B cell (primary cell): Measurements from ENCODE around the gene INSR. TPM values are rescaled to one million over a fixed set of nuclear protein-coding genes. Genes with fewer than 3 reads are reported as not detected.

ENCODE experiments used
- ATAC-seq: fragments of 200-7000 bp; cut with Tn5 transposase; one replicate; pipeline ENCODE4 v1.10.0; 2021; ENCODE audit warnings: low read depth, mild to moderate bottlenecking, moderate number of reproducible peaks, moderate library complexity
- CTCF ChIA-PET: fragments of 350-600 bp; sonication (Branson Sonifier 250); formaldehyde crosslinking; loops from one replicate; lab custom pipeline; 2021; ENCODE audit warnings: antibody characterized with exemption, inconsistent platforms; lab: Charles Lee
- POLR2A ChIA-PET: fragments of 350-600 bp; sonication (Branson Sonifier 250); formaldehyde crosslinking; loops from one replicate; lab custom pipeline; 2021; ENCODE audit warnings: antibody characterized with exemption; lab: Charles Lee
- DNase-seq: peaks from one replicate; pipeline ENCODE4 v3.0.0; 2013
- H2AFZ ChIP-seq: 2 replicates; pipeline ENCODE4 v1.6.1; 2012; ENCODE audit warnings: mild to moderate bottlenecking, low read depth, low read length; ENCODE audit not compliant: insufficient read depth, poor library complexity, severe bottlenecking
- H3K27ac ChIP-seq, 2 donors: 1 replicate in 1 of 2; 2 replicates in 1 of 2; pipeline ENCODE4 v1.5.1; 2012 to 2013; ENCODE audit warnings: low read length in 2 of 2, mild to moderate bottlenecking in 2 of 2, moderate library complexity in 1 of 2
- H3K27me3 ChIP-seq, 4 experiments: fragments of 200-600 bp in 1 of 4; sonication (generic) in 1 of 4; replicated peaks in 1 of 4; 1 replicate in 2 of 4; 2 replicates in 2 of 4; pipeline versions ENCODE4 v1.6.1 to v1.7.0; 2013 to 2016; ENCODE audit warnings: low read length in 3 of 4, mild to moderate bottlenecking in 2 of 4, mixed read lengths in 1 of 4, moderate library complexity in 1 of 4; ENCODE audit not compliant: insufficient read depth in 4 of 4, control insufficient read depth in 3 of 4; ENCODE audit errors: control extremely low read depth in 1 of 4
- H3K36me3 ChIP-seq, 2 experiments: replicated peaks in 1 of 2; 1 replicate in 1 of 2; 2 replicates in 1 of 2; pipeline versions ENCODE4 v1.6.1 to v1.7.1; 2013; ENCODE audit warnings: low read length in 1 of 2; ENCODE audit not compliant: insufficient read depth in 2 of 2, control insufficient read depth in 1 of 2; ENCODE audit errors: control extremely low read depth in 1 of 2, extremely low read depth in 1 of 2
- H3K4me1 ChIP-seq, 2 donors: fragments of 200-600 bp in 1 of 2; sonication (generic) in 1 of 2; 1 replicate in 1 of 2; 2 replicates in 1 of 2; pipeline versions ENCODE4 v1.5.1 to v1.6.1; 2013 to 2017; ENCODE audit warnings: low read length in 2 of 2; ENCODE audit not compliant: control insufficient read depth in 2 of 2, insufficient read depth in 2 of 2
- H3K4me2 ChIP-seq: replicated peaks from 2 replicates; pipeline ENCODE3; 2012; ENCODE audit warnings: mild to moderate bottlenecking, low read depth, low read length; ENCODE audit not compliant: poor library complexity, severe bottlenecking
- H3K4me3 ChIP-seq, 5 experiments: fragments of 200-600 bp in 1 of 5; sonication (generic) in 1 of 5; 1 replicate in 3 of 5; 2 replicates in 2 of 5; pipeline versions ENCODE4 v1.5.1 to v1.7.0; 2011 to 2016; ENCODE audit warnings: low read length in 4 of 5, mild to moderate bottlenecking in 4 of 5, low read depth in 2 of 5, control low read depth in 1 of 5, moderate library complexity in 1 of 5; ENCODE audit not compliant: insufficient read depth in 1 of 5; ENCODE audit errors: control extremely low read depth in 1 of 5, extremely low read depth in 1 of 5
- H3K79me2 ChIP-seq: fragments of 200-600 bp; sonication (generic); one replicate; pipeline ENCODE4 v1.6.0; 2016; ENCODE audit warnings: low read length; ENCODE audit not compliant: control insufficient read depth, insufficient read depth
- H3K9ac ChIP-seq: fragments of 200-600 bp; sonication (generic); 2 replicates; pipeline ENCODE4 v1.6.1; 2017; ENCODE audit warnings: mild to moderate bottlenecking, low read length, moderate library complexity
- H3K9me3 ChIP-seq, 3 donors: one replicate each; pipeline versions ENCODE4 v1.6.1 to v1.7.1; 2013; ENCODE audit warnings: low read length in 2 of 3; ENCODE audit not compliant: control insufficient read depth in 2 of 3, insufficient read depth in 1 of 3; ENCODE audit errors: control extremely low read depth in 1 of 3
- H4K20me1 ChIP-seq: 2 replicates; pipeline ENCODE4 v1.6.0; 2012; ENCODE audit warnings: mild to moderate bottlenecking, low read length; ENCODE audit not compliant: insufficient read depth, control insufficient read depth, poor library complexity, severe bottlenecking
- H3K27ac Mint-ChIP-seq: one replicate; pipeline ENCODE4 v1.8.0; 2021; ENCODE audit warnings: mixed read lengths
- H3K27me3 Mint-ChIP-seq: one replicate; pipeline ENCODE4 v1.8.0; 2021; ENCODE audit warnings: mixed read lengths
- H3K4me1 Mint-ChIP-seq: one replicate; pipeline ENCODE4 v1.8.0; 2021; ENCODE audit warnings: mixed read lengths
- H3K4me3 Mint-ChIP-seq: one replicate; pipeline ENCODE4 v1.8.0; 2021; ENCODE audit warnings: mixed read lengths
- H3K9me3 Mint-ChIP-seq: one replicate; pipeline ENCODE4 v1.8.0; 2022; ENCODE audit warnings: mixed read lengths; ENCODE audit not compliant: insufficient read depth
- EZH2 ChIP-seq: IDR thresholded peaks from 2 replicates; pipeline ENCODE4 v1.6.1; 2012; ENCODE audit warnings: borderline replicate concordance, low read depth, mild to moderate bottlenecking, moderate library complexity, low read length; ENCODE audit not compliant: insufficient read depth, poor library complexity, severe bottlenecking
- WGBS: methylation state at CpG from one replicate; pipeline ENCODE4 v1.1.5; 2013; ENCODE audit warnings: missing lambda C conversion rate; ENCODE audit not compliant: insufficient coverage; 5-methylcytosine and 5-hydroxymethylcytosine counted together
- intact Hi-C: fragments of 100-400 bp; cut with micrococcal nuclease; formaldehyde crosslinking; loops from one replicate; pipeline ENCODE4 v1.10.0; 2022
- polyA plus RNA-seq: library from polyadenylated mRNA; depleted of rRNA; stranded (reverse); fragments of >200 nt; gene quantifications from 2 replicates; pipeline ENCODE4 v1.2.3, GENCODE V29; 2012
- total RNA-seq, 2 donors: library from RNA; stranded (reverse); fragments of 120-200 nt in 1 of 2; gene quantifications; 1 replicate in 1 of 2; 2 replicates in 1 of 2; pipeline versions ENCODE4 v1.2.3 to v1.2.4, GENCODE V29; 2013 to 2022
- TF ChIP-seq, protein P1 (sequence below): fragments of 200-600 bp; IDR thresholded peaks from one replicate; pipeline ENCODE4 v1.8.0; 2022; ENCODE audit warnings: antibody characterized with exemption, mild to moderate bottlenecking

INSR gene
- total and polyA plus RNA-seq, 2 donors (not counting 1 experiment from before 2014, with no cell fraction given), result 1.4 to 6.3 TPM

DNA sequence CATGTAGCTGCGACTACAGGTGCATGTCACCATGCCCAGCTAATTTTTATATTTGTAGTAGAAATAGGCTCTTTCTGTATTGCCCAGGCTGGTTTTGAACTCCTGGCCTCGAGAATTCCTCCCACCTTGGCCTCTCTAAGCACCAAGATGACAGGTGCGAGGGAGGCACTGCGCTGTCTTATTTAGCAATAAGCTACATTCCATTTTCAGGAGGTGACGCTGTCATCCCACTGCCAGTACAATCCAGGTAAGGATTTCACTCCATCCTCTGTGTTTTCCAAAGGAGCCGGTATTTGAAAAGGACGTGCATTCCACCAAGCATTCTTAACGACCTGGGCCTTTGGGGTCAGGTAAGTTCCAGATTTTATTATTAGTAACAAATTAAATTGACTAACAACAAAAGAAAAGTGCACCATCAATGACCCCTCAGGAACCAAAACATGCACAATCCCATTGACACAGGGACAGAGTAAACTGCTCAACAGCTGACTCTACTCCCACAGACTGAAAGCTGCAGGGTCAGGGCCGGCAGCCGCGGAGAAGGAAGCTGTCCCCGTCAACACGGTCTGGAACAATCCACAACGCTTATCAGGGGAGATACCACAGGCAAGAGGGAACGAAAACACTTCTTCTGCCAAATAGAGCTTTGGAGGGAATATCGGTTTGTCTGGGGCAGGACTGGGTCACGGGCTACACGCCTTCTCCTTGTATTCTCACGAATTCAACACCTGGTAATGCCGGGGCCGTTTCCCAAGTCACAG, 82.8 kb downstream of the INSR start:
- 94% methylated on average over 12 of the region's 21 CpGs for WGBS

More for the DNA sequence above, 82.8 kb downstream of the INSR start:
- ChIA-PET POLR2A (interaction anchor here (0.6 kb wide), 1 partner anchor 140 kb away, joined by 5 read pairs; no protein-coding TSS in a partner anchor), CTCF (interaction anchor here (0.9 to 2.4 kb wide), 2 partner anchors 62 to 75 kb away, joined by 3 to 6 read pairs; no protein-coding TSS in a partner anchor)
- H3K9me3 Mint-ChIP-seq, result no peaks in the 10 kb centered on the region
- H3K27ac Mint-ChIP-seq, result no peak overlapping the region
- Histone ChIP-seq H3K36me3 (no peaks in the 10 kb centered on the region), H3K9me3 (peaks cover 0 to 4% (median 0%) of the 10 kb centered on the region in 3 donors), H3K27me3 (peaks cover 0 to 2% (median 0%) of the 10 kb centered on the region in 4 experiments), H3K9ac (no peak overlapping the region), H3K4me2 (no peak overlapping the region), H3K4me1 (peaks cover 11 to 22% of the 10 kb centered on the region in 2 donors), H3K79me2 (no peaks in the 10 kb centered on the region), H4K20me1 (no peaks in the 10 kb centered on the region), H2AFZ (no peak overlapping the region), H3K27ac (no peak overlapping the region), H3K4me3 (no peak overlapping the region)
- no peak for TF ChIP-seq EZH2
- TF ChIP-seq, protein P1, sequence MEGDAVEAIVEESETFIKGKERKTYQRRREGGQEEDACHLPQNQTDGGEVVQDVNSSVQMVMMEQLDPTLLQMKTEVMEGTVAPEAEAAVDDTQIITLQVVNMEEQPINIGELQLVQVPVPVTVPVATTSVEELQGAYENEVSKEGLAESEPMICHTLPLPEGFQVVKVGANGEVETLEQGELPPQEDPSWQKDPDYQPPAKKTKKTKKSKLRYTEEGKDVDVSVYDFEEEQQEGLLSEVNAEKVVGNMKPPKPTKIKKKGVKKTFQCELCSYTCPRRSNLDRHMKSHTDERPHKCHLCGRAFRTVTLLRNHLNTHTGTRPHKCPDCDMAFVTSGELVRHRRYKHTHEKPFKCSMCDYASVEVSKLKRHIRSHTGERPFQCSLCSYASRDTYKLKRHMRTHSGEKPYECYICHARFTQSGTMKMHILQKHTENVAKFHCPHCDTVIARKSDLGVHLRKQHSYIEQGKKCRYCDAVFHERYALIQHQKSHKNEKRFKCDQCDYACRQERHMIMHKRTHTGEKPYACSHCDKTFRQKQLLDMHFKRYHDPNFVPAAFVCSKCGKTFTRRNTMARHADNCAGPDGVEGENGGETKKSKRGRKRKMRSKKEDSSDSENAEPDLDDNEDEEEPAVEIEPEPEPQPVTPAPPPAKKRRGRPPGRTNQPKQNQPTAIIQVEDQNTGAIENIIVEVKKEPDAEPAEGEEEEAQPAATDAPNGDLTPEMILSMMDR, result no peak
- intact Hi-C loops, result loop anchor here (5.0 kb wide), 1 partner anchor 34 kb away; no protein-coding TSS in a partner anchor
- no peak for ATAC-seq
- peaks cover 3% of the 10 kb centered on the region for H3K27me3 Mint-ChIP-seq
- no peak overlapping the region for H3K4me3 Mint-ChIP-seq
- H3K4me1 Mint-ChIP-seq, result peaks cover 25% of the 10 kb centered on the region
- DNase-seq, result no peak
